Measurements from ENCODE around the gene ASTN1.
A peak's percentile ranks its signal among the peaks of the same experiment; 100 is the strongest.

DNA sequence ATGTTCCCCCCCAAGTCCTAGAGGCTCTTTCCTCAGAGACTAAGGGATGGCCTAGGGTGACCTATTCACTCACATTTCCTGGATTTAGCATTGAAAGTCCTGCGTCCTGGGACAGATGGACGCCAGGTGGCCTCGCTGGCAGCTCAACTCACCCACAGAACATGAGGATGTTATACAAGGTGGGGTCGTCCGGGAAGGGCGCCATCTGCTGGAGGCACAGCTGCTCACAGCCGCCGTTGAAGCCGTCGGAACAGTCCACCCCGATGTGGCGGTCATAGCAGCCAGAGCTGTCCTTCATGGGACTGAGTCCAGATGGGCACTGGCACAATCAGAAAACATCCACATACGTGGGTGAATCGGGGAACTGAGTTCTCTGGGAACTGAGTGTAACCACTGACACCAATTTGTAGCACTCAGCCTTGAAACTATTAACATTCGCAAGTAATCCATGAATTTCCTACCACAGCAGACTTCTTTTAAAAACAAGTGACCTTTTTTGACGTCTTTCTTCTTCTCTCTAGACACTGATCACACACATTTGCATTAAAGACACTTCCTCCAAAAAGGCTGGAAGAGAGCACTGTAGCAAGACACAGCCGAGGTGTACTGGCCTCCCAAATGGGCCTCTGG lies 215.4 kb downstream of the ASTN1 start:
- TF ChIP-seq TBL1XR1 (IDR thresholded peaks at IDR 0.05; ENCODE audit: low read length in 2 of 2) (no peak), CAMTA2 (CRISPR knock-in tag; conservative IDR thresholded peaks at IDR 0.05) (no peak), FOXK2 (conservative IDR thresholded peaks at IDR 0.05 in 1 of 2, IDR thresholded peaks at IDR 0.05 in 1 of 2; ENCODE audit: low read depth in 2 of 2) (no peak), ZNF707 (CRISPR knock-in tag; conservative IDR thresholded peaks at IDR 0.05) (no peak), GTF2A2 (tag; IDR thresholded peaks at IDR 0.05) (no peak), ZNF23 (CRISPR knock-in tag; IDR thresholded peaks at IDR 0.05) (no peak), HCFC1 (IDR thresholded peaks at IDR 0.05; ENCODE audit: low read depth, low read length) (no peak), RAD21 (CRISPR knock-in tag; conservative IDR thresholded peaks at IDR 0.05 in 1 of 2, IDR thresholded peaks at IDR 0.05 in 1 of 2) (peak; percentile 51 to 84), NFYB (IDR thresholded peaks at IDR 0.05; ENCODE audit: extremely low read depth, insufficient read length) (no peak)
- TF ChIP-seq, protein P1, sequence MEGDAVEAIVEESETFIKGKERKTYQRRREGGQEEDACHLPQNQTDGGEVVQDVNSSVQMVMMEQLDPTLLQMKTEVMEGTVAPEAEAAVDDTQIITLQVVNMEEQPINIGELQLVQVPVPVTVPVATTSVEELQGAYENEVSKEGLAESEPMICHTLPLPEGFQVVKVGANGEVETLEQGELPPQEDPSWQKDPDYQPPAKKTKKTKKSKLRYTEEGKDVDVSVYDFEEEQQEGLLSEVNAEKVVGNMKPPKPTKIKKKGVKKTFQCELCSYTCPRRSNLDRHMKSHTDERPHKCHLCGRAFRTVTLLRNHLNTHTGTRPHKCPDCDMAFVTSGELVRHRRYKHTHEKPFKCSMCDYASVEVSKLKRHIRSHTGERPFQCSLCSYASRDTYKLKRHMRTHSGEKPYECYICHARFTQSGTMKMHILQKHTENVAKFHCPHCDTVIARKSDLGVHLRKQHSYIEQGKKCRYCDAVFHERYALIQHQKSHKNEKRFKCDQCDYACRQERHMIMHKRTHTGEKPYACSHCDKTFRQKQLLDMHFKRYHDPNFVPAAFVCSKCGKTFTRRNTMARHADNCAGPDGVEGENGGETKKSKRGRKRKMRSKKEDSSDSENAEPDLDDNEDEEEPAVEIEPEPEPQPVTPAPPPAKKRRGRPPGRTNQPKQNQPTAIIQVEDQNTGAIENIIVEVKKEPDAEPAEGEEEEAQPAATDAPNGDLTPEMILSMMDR (IDR thresholded peaks at IDR 0.05 in 2 of 3, conservative IDR thresholded peaks at IDR 0.05 in 1 of 3; ENCODE audit: insufficient read depth in 2 of 3, low read depth in 1 of 3, low read length in 3 of 3): peak; percentile 97 to 99 (median 97)
- TF ChIP-seq, protein P2, sequence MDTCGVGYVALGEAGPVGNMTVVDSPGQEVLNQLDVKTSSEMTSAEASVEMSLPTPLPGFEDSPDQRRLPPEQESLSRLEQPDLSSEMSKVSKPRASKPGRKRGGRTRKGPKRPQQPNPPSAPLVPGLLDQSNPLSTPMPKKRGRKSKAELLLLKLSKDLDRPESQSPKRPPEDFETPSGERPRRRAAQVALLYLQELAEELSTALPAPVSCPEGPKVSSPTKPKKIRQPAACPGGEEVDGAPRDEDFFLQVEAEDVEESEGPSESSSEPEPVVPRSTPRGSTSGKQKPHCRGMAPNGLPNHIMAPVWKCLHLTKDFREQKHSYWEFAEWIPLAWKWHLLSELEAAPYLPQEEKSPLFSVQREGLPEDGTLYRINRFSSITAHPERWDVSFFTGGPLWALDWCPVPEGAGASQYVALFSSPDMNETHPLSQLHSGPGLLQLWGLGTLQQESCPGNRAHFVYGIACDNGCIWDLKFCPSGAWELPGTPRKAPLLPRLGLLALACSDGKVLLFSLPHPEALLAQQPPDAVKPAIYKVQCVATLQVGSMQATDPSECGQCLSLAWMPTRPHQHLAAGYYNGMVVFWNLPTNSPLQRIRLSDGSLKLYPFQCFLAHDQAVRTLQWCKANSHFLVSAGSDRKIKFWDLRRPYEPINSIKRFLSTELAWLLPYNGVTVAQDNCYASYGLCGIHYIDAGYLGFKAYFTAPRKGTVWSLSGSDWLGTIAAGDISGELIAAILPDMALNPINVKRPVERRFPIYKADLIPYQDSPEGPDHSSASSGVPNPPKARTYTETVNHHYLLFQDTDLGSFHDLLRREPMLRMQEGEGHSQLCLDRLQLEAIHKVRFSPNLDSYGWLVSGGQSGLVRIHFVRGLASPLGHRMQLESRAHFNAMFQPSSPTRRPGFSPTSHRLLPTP (IDR thresholded peaks at IDR 0.05; ENCODE audit: borderline replicate concordance, extremely low read depth, insufficient read length): no peak
- TF ChIP-seq, protein P3, sequence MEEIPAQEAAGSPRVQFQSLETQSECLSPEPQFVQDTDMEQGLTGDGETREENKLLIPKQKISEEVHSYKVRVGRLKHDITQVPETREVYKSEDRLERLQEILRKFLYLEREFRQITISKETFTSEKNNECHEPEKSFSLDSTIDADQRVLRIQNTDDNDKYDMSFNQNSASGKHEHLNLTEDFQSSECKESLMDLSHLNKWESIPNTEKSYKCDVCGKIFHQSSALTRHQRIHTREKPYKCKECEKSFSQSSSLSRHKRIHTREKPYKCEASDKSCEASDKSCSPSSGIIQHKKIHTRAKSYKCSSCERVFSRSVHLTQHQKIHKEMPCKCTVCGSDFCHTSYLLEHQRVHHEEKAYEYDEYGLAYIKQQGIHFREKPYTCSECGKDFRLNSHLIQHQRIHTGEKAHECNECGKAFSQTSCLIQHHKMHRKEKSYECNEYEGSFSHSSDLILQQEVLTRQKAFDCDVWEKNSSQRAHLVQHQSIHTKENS (CRISPR knock-in tag; IDR thresholded peaks at IDR 0.05): no peak

Data from K562 (cell line).